ENCODE measurements around the gene RNU6-7.

GRCh38 chr14:32192712-32193373, 9.0 kb upstream of the RNU6-7 start:
- TF ChIP-seq ZNF598 (CRISPR knock-in tag; IDR thresholded peaks at IDR 0.05; ENCODE audit: borderline replicate concordance) (no peak), TBL1XR1 (IDR thresholded peaks at IDR 0.05; ENCODE audit: borderline replicate concordance, low read length, partially characterized antibody) (no peak), ETV5 (CRISPR knock-in tag; IDR thresholded peaks at IDR 0.05; ENCODE audit: borderline replicate concordance) (no peak), CTCF (CRISPR knock-in tag; IDR thresholded peaks at IDR 0.05) (no peak), JUN (CRISPR knock-in tag; IDR thresholded peaks at IDR 0.05) (no peak), ZMYM2 (CRISPR knock-in tag; IDR thresholded peaks at IDR 0.05) (no peak), SIN3B (IDR thresholded peaks at IDR 0.05; ENCODE audit: low read length) (no peak), RFXANK (CRISPR knock-in tag; IDR thresholded peaks at IDR 0.05) (no peak), SP1 (IDR thresholded peaks at IDR 0.05) (no peak), SP1 (CRISPR knock-in tag; IDR thresholded peaks at IDR 0.05) (no peak), TBP (CRISPR knock-in tag; IDR thresholded peaks at IDR 0.05) (no peak), JUND (CRISPR knock-in tag; IDR thresholded peaks at IDR 0.05) (no peak), ZSCAN5A (CRISPR knock-in tag; IDR thresholded peaks at IDR 0.05; ENCODE audit: borderline replicate concordance) (no peak), ZNF576 (CRISPR knock-in tag; IDR thresholded peaks at IDR 0.05) (no peak)
